ENCODE measurements around the gene CTNNA2.

Gene CTNNA2

DNA sequence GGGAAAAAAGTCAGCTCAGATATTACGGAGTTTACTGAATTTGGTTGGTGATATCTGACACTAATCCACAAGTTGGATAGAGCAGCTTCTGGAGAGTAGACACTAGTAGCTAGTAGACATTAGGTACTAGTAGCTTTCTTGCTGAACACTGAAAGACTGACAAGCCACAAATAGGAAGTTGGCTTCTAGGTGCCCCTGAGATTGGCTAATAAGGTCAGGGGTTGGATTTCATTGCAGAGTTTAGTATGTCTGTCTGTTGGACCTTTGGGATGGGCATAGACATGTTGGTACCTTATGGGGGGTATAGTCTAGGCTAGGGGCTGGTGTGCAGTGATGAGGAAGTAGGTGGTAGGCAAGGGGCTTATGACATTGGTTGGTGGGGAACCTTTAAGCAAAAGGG, 956.6 kb downstream of the CTNNA2 start:
- Histone ChIP-seq H3K9me3 (ENCODE audit: control insufficient read depth, insufficient read depth, low read length) (no peaks in the 10 kb centered on the region), H3K9ac (ENCODE audit: low read depth, low read length) (no peak overlapping the region)

DNA sequence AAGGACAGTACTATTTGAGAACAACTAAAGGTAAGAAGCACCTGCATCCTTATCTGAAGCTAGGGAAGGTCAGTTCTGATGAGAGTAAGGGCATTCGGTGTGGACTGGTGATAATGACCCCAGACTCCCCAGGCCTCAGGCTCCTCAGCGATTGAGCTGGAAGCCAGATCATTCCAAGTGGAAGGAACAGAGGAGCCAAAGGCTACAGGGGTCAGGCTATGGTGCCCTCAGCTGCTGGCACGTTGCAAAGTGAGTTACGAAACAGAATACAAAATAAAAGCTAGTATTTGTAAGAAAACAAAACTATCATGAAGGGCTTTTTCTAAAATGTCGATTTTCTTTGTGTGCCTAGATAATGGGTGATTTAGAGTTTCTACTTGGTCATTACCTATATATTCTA, 960.2 kb downstream of the CTNNA2 start:
- no peaks in the 10 kb centered on the region for H3K4me1 ChIP-seq (ENCODE audit: control insufficient read depth, insufficient read depth, low read length)
- no peaks in the 10 kb centered on the region for H3K27me3 ChIP-seq (ENCODE audit: control insufficient read depth, insufficient read depth, low read length)
- no peaks in the 10 kb centered on the region for H3K36me3 ChIP-seq (ENCODE audit: control insufficient read depth, insufficient read depth, low read length)
- no peaks in the 10 kb centered on the region for H3K9me3 ChIP-seq (ENCODE audit: control insufficient read depth, insufficient read depth, low read length)
- H3K4me3 ChIP-seq (ENCODE audit: low read depth, low read length) = no peak overlapping the region
- H3K9ac ChIP-seq (ENCODE audit: low read depth, low read length) = no peak overlapping the region

More for the DNA sequence above, 956.6 kb downstream of the CTNNA2 start:
- Histone ChIP-seq H3K27me3 (ENCODE audit: control insufficient read depth, insufficient read depth, low read length) (no peaks in the 10 kb centered on the region), H3K4me3 (ENCODE audit: low read depth, low read length) (no peak overlapping the region), H3K36me3 (ENCODE audit: control insufficient read depth, insufficient read depth, low read length) (no peaks in the 10 kb centered on the region), H3K4me1 (ENCODE audit: control insufficient read depth, insufficient read depth, low read length) (no peaks in the 10 kb centered on the region)

DNA sequence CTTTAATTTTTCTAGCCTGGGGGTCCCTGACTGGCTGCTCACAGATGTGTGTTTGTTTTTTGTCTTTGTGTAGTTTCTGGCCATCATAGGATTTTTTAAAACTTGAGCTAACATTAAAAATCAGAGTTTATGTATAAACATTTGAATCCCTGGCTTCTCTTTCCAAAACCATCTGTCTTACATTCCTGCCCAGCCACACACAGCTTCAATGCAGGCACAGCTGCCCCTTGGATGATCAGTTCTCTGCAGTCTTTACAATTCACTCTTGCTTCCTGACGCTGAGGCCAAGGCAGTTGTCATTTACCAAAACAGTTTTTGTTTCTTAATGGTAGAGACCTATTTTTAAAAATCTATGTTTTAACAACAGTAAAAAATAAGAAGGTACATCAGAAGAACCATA, 960.9 kb downstream of the CTNNA2 start:
- no peaks in the 10 kb centered on the region for H3K4me1 ChIP-seq (ENCODE audit: control insufficient read depth, insufficient read depth, low read length)

DNA sequence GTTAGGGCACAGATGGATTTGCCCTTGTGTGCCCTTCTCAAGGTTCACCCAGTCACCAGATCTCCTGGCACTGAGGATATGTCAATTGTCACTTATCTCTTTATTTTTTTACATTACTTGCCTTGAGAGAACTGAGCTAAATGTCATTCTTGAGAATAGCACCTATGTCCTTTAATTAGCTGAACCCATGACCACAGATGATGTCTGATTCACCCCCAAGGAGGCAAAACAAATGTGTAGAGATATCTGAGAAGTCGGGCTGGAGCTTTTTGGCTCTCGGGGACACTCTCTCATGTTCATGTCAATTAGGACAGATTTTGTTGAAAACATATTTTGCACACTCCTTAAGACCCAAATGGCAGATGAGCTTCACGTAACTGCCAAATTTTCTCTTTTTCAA, 963.1 kb downstream of the CTNNA2 start:
- Histone ChIP-seq H3K4me1 (ENCODE audit: control insufficient read depth, insufficient read depth, low read length) (no peaks in the 10 kb centered on the region), H3K9ac (ENCODE audit: low read depth, low read length) (no peak overlapping the region), H3K9me3 (ENCODE audit: control insufficient read depth, insufficient read depth, low read length) (no peaks in the 10 kb centered on the region), H3K4me3 (ENCODE audit: low read depth, low read length) (no peak overlapping the region), H3K36me3 (ENCODE audit: control insufficient read depth, insufficient read depth, low read length) (no peaks in the 10 kb centered on the region), H3K27me3 (ENCODE audit: control insufficient read depth, insufficient read depth, low read length) (no peaks in the 10 kb centered on the region)

More for the DNA sequence above, 960.9 kb downstream of the CTNNA2 start:
- Histone ChIP-seq H3K27me3 (ENCODE audit: control insufficient read depth, insufficient read depth, low read length) (no peaks in the 10 kb centered on the region), H3K4me3 (ENCODE audit: low read depth, low read length) (no peak overlapping the region), H3K36me3 (ENCODE audit: control insufficient read depth, insufficient read depth, low read length) (no peaks in the 10 kb centered on the region), H3K9me3 (ENCODE audit: control insufficient read depth, insufficient read depth, low read length) (no peaks in the 10 kb centered on the region), H3K9ac (ENCODE audit: low read depth, low read length) (no peak overlapping the region)

DNA sequence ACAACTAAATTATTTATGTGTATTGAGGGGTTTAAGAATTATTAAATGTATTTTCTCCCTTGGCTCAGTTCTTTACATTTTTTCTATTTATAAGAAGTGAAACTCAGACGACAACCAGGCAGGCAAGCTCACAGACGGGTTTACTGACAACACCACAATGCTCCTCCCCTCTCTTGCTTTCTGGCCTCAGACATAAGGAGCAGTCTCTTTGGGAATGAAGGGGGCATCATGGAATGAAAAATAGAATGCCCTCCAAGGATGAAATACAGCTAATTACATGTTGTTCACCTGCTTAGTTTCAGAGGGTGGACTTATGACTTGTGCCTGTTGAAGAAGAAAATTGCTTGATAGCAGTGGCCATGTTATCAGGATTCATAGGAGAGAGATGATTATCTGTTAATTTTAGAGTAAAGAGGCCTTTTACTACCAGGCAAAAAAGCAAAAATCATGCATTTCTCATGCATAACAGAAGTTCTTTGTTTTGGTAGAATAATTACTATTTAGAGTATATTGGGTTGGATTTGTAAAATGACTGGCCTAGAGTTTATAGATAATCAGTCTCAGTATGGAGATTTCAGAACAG, 963.8 kb downstream of the CTNNA2 start:
- Histone ChIP-seq H3K36me3 (ENCODE audit: control insufficient read depth, insufficient read depth, low read length) (no peaks in the 10 kb centered on the region), H3K27me3 (ENCODE audit: control insufficient read depth, insufficient read depth, low read length) (no peaks in the 10 kb centered on the region), H3K9me3 (ENCODE audit: control insufficient read depth, insufficient read depth, low read length) (no peaks in the 10 kb centered on the region), H3K9ac (ENCODE audit: low read depth, low read length) (no peak overlapping the region), H3K4me1 (ENCODE audit: control insufficient read depth, insufficient read depth, low read length) (no peaks in the 10 kb centered on the region), H3K4me3 (ENCODE audit: low read depth, low read length) (no peak overlapping the region)

DNA sequence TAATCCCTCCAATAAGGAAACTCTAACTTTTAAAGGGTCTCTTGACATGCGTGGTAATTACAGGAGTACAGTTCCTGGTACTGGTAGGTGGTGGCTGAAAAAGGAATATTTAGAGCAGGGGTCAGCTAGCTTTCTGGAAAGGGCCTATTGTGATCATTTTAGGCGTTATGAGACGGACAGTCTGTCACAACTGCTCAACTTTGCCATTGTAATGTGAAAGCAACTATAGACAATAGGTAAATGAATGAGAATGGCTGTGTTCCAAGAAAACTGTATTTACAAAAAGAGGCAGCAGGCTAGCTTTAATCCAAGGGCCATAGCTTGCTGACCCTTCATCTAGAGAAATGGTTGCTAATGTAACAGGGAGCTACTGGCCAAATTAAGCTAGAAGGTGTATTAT, 969.4 kb downstream of the CTNNA2 start:
- no peaks in the 10 kb centered on the region for H3K9me3 ChIP-seq (ENCODE audit: control insufficient read depth, insufficient read depth, low read length)

DNA sequence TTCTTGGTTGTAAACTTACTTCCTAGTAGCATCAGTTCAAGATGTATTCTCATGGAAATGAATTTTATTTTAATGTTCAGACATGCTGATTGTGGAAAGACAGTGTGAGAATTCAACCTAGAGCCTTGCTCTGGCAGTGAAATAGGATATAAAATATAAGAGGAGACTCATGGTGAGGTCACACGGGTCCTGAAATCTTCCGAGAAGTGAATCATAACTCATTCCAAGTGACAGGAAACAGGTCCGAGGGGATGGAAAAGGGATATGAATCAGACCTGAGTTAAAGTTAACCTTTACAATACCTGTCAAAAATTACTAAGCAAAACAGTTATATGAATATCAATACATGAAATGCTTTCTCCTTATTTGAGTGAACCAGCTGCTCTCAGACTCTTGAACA, 976.9 kb downstream of the CTNNA2 start:
- Histone ChIP-seq H3K27me3 (ENCODE audit: control insufficient read depth, insufficient read depth, low read length) (no peaks in the 10 kb centered on the region), H3K9me3 (ENCODE audit: control insufficient read depth, insufficient read depth, low read length) (no peaks in the 10 kb centered on the region), H3K36me3 (ENCODE audit: control insufficient read depth, insufficient read depth, low read length) (no peaks in the 10 kb centered on the region), H3K9ac (ENCODE audit: low read depth, low read length) (no peak overlapping the region), H3K4me3 (ENCODE audit: low read depth, low read length) (no peak overlapping the region), H3K4me1 (ENCODE audit: control insufficient read depth, insufficient read depth, low read length) (no peaks in the 10 kb centered on the region)

More for the DNA sequence above, 969.4 kb downstream of the CTNNA2 start:
- H3K36me3 ChIP-seq (ENCODE audit: control insufficient read depth, insufficient read depth, low read length) = no peaks in the 10 kb centered on the region
- no peak overlapping the region for H3K9ac ChIP-seq (ENCODE audit: low read depth, low read length)
- no peak overlapping the region for H3K4me3 ChIP-seq (ENCODE audit: low read depth, low read length)
- no peaks in the 10 kb centered on the region for H3K27me3 ChIP-seq (ENCODE audit: control insufficient read depth, insufficient read depth, low read length)
- H3K4me1 ChIP-seq (ENCODE audit: control insufficient read depth, insufficient read depth, low read length) = no peaks in the 10 kb centered on the region

DNA sequence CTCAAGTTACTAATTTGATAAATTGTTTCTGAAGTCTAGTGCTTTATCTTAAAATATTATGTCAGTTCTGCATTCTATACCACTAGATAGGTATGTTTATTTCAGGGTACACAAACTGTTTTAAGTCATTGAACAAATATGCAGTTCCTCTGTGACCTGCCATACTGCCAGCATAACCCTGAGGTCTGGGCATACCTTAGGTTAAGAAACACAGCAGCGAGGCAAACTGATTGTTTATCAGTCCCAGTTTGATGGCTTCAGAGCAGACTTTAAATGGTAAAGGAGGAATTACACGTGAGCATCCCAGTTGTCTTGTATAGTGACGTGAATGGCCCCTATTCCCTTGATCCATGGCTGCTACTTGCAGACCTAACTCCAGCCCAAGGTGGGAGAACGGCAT, 978.1 kb downstream of the CTNNA2 start:
- H3K36me3 ChIP-seq (ENCODE audit: control insufficient read depth, insufficient read depth, low read length) = no peaks in the 10 kb centered on the region
- H3K9ac ChIP-seq (ENCODE audit: low read depth, low read length) = no peak overlapping the region
- no peaks in the 10 kb centered on the region for H3K9me3 ChIP-seq (ENCODE audit: control insufficient read depth, insufficient read depth, low read length)
- H3K4me3 ChIP-seq (ENCODE audit: low read depth, low read length) = no peak overlapping the region
- no peaks in the 10 kb centered on the region for H3K4me1 ChIP-seq (ENCODE audit: control insufficient read depth, insufficient read depth, low read length)
- H3K27me3 ChIP-seq (ENCODE audit: control insufficient read depth, insufficient read depth, low read length) = no peaks in the 10 kb centered on the region

DNA sequence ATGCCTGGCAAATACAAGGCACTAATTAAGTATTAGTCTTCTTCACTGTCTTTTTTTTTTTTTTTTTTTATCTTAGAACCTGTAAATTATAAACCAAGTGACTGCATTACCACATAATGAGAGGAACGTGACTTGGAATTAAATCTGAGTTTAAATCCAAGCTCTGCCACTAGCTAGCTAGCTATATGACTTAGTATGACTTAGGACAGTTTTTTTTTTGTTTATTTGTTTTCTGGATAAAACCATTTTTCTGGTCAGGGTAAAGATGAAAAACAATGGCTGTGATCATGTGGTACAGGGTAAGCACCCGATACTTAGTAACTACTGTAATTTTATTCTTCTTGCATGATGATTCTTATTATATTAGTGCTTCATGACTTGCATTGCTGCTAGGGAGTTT, 983.5 kb downstream of the CTNNA2 start:
- Histone ChIP-seq H3K4me1 (ENCODE audit: control insufficient read depth, insufficient read depth, low read length) (no peaks in the 10 kb centered on the region), H3K36me3 (ENCODE audit: control insufficient read depth, insufficient read depth, low read length) (no peaks in the 10 kb centered on the region), H3K9me3 (ENCODE audit: control insufficient read depth, insufficient read depth, low read length) (no peaks in the 10 kb centered on the region), H3K9ac (ENCODE audit: low read depth, low read length) (no peak overlapping the region), H3K4me3 (ENCODE audit: low read depth, low read length) (no peak overlapping the region), H3K27me3 (ENCODE audit: control insufficient read depth, insufficient read depth, low read length) (no peaks in the 10 kb centered on the region)

DNA sequence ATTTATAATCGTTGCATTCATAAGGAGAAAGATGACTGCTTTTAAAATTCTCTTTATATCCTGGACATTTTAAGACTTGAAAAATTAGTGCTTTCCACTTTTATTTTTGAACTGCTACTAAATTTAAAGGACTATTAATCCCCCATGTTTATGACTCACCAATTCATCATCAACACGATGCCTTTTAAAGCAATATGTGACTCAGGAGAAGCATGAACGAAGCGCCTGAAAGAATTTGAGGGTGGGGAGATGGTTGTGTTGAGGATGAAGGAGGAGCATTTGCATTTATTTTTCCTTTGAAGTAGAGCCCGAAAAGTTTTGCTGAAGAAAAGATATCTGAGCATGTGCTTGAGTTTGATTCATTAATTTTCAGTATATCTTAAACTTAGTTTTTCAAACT, 983.9 kb downstream of the CTNNA2 start:
- Histone ChIP-seq H3K9me3 (ENCODE audit: control insufficient read depth, insufficient read depth, low read length) (no peaks in the 10 kb centered on the region), H3K36me3 (ENCODE audit: control insufficient read depth, insufficient read depth, low read length) (no peaks in the 10 kb centered on the region), H3K27me3 (ENCODE audit: control insufficient read depth, insufficient read depth, low read length) (no peaks in the 10 kb centered on the region), H3K9ac (ENCODE audit: low read depth, low read length) (no peak overlapping the region), H3K4me3 (ENCODE audit: low read depth, low read length) (no peak overlapping the region), H3K4me1 (ENCODE audit: control insufficient read depth, insufficient read depth, low read length) (no peaks in the 10 kb centered on the region)

DNA sequence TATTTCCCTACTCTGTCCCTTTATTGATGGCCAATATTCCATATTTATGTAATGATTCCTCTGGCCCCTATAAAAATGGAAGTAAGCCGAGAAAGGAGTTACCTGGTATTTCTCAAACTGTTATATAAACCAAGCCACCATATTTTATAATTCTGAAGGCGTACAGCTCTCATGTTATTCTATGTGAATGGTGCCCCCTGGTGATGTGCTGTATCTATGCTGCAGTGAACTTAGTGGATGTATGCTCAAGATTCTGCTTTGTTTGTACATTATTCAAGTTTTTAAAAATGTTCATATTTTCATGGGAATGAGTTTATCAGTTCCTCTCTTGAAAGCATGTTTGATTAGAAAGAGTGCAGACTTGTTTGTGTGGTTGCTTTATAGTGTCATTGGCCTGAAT, 986.2 kb downstream of the CTNNA2 start:
- no peaks in the 10 kb centered on the region for H3K36me3 ChIP-seq (ENCODE audit: control insufficient read depth, insufficient read depth, low read length)
- H3K4me3 ChIP-seq (ENCODE audit: low read depth, low read length) = no peak overlapping the region
- H3K9ac ChIP-seq (ENCODE audit: low read depth, low read length) = no peak overlapping the region
- no peaks in the 10 kb centered on the region for H3K27me3 ChIP-seq (ENCODE audit: control insufficient read depth, insufficient read depth, low read length)
- no peaks in the 10 kb centered on the region for H3K9me3 ChIP-seq (ENCODE audit: control insufficient read depth, insufficient read depth, low read length)
- no peaks in the 10 kb centered on the region for H3K4me1 ChIP-seq (ENCODE audit: control insufficient read depth, insufficient read depth, low read length)

DNA sequence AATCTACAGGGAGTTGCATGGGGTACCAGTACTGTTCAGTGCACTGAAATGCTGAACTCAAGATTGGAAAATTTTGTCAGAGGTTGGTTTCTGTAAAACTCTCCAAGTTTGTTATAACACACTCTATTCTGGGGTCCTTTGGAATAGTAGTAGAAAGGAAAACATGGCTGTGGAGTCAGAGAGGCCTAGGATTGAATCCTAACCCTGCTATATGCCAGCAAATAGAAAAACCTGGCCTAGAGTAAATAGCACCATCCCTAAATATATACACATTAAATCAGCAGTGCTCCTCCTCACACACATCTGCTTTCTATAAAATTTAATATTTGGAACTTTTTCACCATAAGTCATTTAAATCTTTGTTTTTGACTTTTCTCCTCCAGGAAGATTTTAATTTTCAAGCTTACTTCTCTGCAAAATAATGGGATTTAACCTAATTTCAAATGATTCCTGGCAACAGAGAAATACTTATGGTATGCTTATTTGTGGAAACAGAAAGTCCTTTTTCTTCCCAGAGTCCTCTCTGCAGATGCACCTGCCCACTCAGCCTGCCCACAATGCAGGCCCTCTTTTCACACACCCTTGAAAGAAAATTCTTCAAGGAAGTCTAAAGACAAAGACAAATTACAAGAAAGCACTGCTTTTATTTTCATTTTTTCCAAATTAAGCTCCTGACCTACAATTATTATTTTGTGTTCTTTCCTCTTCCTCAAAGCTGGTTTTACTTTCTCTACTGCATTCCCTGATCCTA, 989.2 kb downstream of the CTNNA2 start:
- H3K4me3 ChIP-seq (ENCODE audit: low read depth, low read length) = no peak overlapping the region
- H3K36me3 ChIP-seq (ENCODE audit: control insufficient read depth, insufficient read depth, low read length) = no peaks in the 10 kb centered on the region
- H3K9me3 ChIP-seq (ENCODE audit: control insufficient read depth, insufficient read depth, low read length) = no peaks in the 10 kb centered on the region
- H3K9ac ChIP-seq (ENCODE audit: low read depth, low read length) = no peak overlapping the region
- H3K27me3 ChIP-seq (ENCODE audit: control insufficient read depth, insufficient read depth, low read length) = no peaks in the 10 kb centered on the region
- no peaks in the 10 kb centered on the region for H3K4me1 ChIP-seq (ENCODE audit: control insufficient read depth, insufficient read depth, low read length)
